Measurements from ENCODE around the gene RFTN1. TPM values are rescaled to one million over a fixed set of nuclear protein-coding genes. Genes with fewer than 3 reads are reported as not detected.

RFTN1 gene
- total RNA-seq, 1 experiment from 2014 or later = 2.2 TPM

GRCh38 chr3:16319723-16320122 is 193.8 kb downstream of the RFTN1 start:
- Histone ChIP-seq H2BK20ac (ENCODE audit: low read depth, low read length, poor library complexity, severe bottlenecking) (no peak overlapping the region), H2AFZ (ENCODE audit: low read length) (no peak overlapping the region), H3K56ac (ENCODE audit: insufficient read length, low read depth, low read length) (no peak overlapping the region), H2BK120ac (ENCODE audit: low read depth, low read length, poor library complexity, severe bottlenecking) (no peak overlapping the region), H3K23me2 (ENCODE audit: insufficient read length, low read depth, low read length, poor library complexity, severe bottlenecking) (no peaks in the 10 kb centered on the region), H3K18ac (ENCODE audit: insufficient read length, low read depth, low read length) (no peak overlapping the region), H3K79me2 (ENCODE audit: insufficient read depth, low read length) (no peaks in the 10 kb centered on the region), H2BK5ac (ENCODE audit: insufficient read length, low read length) (no peak overlapping the region), H4K91ac (ENCODE audit: insufficient read length, low read depth, low read length) (no peak overlapping the region), H3K14ac (ENCODE audit: insufficient read depth, low read length) (no peak overlapping the region), H3K9ac (ENCODE audit: extremely low read depth, insufficient read length, low read length) (no peak overlapping the region), H3K4me2 (ENCODE audit: insufficient read depth, insufficient read length, low read length) (no peak overlapping the region), H4K8ac (replicated peaks; ENCODE audit: insufficient read length, low read depth, low read length) (no peak overlapping the region), H3T11ph (ENCODE audit: low read length) (no peak overlapping the region), H3K27me3 (ENCODE audit: insufficient read depth, low read length) (no peaks in the 10 kb centered on the region), H2BK15ac (ENCODE audit: low read depth, low read length) (no peak overlapping the region), H3K79me1 (ENCODE audit: insufficient read depth, low read depth, low read length, poor library complexity, severe bottlenecking) (no peaks in the 10 kb centered on the region), H3K4ac (ENCODE audit: low read depth, low read length) (no peak overlapping the region), H4K5ac (ENCODE audit: insufficient read length, low read depth, low read length) (no peak overlapping the region), H3K27ac (ENCODE audit: insufficient read length, low read depth, low read length) (no peak overlapping the region), H3K4me1 (ENCODE audit: insufficient read depth, low read length) (no peaks in the 10 kb centered on the region), H2BK12ac (ENCODE audit: insufficient read length, low read depth, low read length) (no peak overlapping the region), H4K20me1 (ENCODE audit: control insufficient read depth, insufficient read depth, insufficient read length) (no peaks in the 10 kb centered on the region), H3K9me3 (ENCODE audit: control insufficient read depth, low read depth, low read length) (no peaks in the 10 kb centered on the region), H2AK5ac (ENCODE audit: insufficient read length, low read length) (no peak overlapping the region), H3K23ac (ENCODE audit: insufficient read length, low read depth, low read length) (no peak overlapping the region)
- Mint-ChIP-seq H3K36me3 (ENCODE audit: insufficient read depth in 1 of 3, low read depth in 3 of 3) (peaks cover 2 to 26% (median 7%) of the 10 kb centered on the region in 3 experiments; a peak in 6 of 7 replicates), H3K27me3 (ENCODE audit: low read depth) (no peaks in the 10 kb centered on the region; the same call in 1 of the 2 replicates), H3K4me1 (peaks cover 5 to 6% of the 10 kb centered on the region in 2 experiments; a peak in 3 of 4 replicates), H3K27ac (peak overlapping the region in 1 of 3 experiments; percentile 9; a peak in 1 of 7 replicates), H3K9me3 (no peaks in the 10 kb centered on the region), H3K4me3 (no peak overlapping the region)
- no CpG with 5 or more reads among the region's 4 CpGs for WGBS (ENCODE audit: extremely low coverage, insufficient read length, low lambda C conversion rate)
- TF ChIP-seq CTCF (conservative IDR thresholded peaks at IDR 0.05) = no peak
- DNase-seq = no peak
